Lower leg skin (tissue), 3 donors: ENCODE measurements around the gene BAZ1B.
"Not testable (repeated sequence)": the region's sequence is repeated elsewhere in the genome, so short reads cannot be mapped to it uniquely, and the experiment has no call there.

Experiments
- POLR2A ChIP-seq, 2 donors: fragments of 450-650 bp; IDR thresholded peaks; one replicate each; pipeline ENCODE4 v1.6.1; 2016 to 2017; ENCODE audit warnings: antibody characterized with exemption in 2 of 2, mild to moderate bottlenecking in 1 of 2, moderate library complexity in 1 of 2
- TF ChIP-seq, protein P1 (sequence below), 3 donors: fragments of 450-650 bp; IDR thresholded peaks; one replicate each; pipeline ENCODE4 v1.5.1; 2016; ENCODE audit warnings: antibody characterized with exemption in 3 of 3, mild to moderate bottlenecking in 3 of 3, moderate library complexity in 2 of 3

DNA sequence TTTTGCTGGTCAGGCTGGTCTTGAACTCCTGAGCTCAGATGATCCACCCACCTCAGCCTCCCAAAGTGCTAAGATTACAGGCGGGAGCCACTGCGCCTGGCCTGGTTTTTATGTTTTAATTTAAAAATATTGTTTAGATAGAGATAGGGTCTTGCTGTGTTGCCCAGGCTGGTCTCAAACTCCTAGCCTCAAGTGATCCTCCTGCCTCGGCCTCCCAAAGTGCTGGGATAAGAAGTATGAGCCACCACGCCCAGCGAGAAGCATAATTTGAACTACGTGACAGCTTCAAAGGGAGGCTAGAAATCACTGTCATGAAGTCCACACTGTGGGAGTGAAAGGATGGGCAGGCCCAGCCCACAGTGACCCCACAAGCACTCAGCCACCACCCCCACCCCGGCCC is 13.8 kb upstream of the BAZ1B start:
- TF ChIP-seq, protein P1, sequence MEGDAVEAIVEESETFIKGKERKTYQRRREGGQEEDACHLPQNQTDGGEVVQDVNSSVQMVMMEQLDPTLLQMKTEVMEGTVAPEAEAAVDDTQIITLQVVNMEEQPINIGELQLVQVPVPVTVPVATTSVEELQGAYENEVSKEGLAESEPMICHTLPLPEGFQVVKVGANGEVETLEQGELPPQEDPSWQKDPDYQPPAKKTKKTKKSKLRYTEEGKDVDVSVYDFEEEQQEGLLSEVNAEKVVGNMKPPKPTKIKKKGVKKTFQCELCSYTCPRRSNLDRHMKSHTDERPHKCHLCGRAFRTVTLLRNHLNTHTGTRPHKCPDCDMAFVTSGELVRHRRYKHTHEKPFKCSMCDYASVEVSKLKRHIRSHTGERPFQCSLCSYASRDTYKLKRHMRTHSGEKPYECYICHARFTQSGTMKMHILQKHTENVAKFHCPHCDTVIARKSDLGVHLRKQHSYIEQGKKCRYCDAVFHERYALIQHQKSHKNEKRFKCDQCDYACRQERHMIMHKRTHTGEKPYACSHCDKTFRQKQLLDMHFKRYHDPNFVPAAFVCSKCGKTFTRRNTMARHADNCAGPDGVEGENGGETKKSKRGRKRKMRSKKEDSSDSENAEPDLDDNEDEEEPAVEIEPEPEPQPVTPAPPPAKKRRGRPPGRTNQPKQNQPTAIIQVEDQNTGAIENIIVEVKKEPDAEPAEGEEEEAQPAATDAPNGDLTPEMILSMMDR (IDR thresholded peaks at IDR 0.05): not testable (repeated sequence)
- TF ChIP-seq POLR2A (IDR thresholded peaks at IDR 0.05): not testable (repeated sequence)
